Natural killer cell (primary cell): ENCODE results near the gene FANCF. TPM values are rescaled to one million over a fixed set of nuclear protein-coding genes. Genes with fewer than 3 reads are reported as not detected.
"Not testable (repeated sequence)": the region's sequence is repeated elsewhere in the genome, so short reads cannot be mapped to it uniquely, and the experiment has no call there.

Experiments used
- ATAC-seq, 3 donors: fragments of 150-1000 bp in 2 of 3; fragments of 200-7000 bp in 1 of 3; cut with Tn5 transposase; 1 replicate in 1 of 3; 2 replicates in 2 of 3; pipeline ENCODE4 v1.10.0; 2021; ENCODE audit warnings: mild to moderate bottlenecking in 2 of 3, moderate library complexity in 2 of 3
- DNase-seq, 2 donors: peaks; one replicate each; pipeline versions ENCODE4 v3.0.0 to v3.0.0-alpha.2; 2013 to 2021; ENCODE audit warnings: mixed read lengths in 1 of 2
- H3K27ac ChIP-seq: one replicate; pipeline ENCODE4 v1.5.1; 2013; ENCODE audit warnings: mild to moderate bottlenecking, low read length
- H3K27me3 ChIP-seq: one replicate; pipeline ENCODE4 v1.6.1; 2013; ENCODE audit warnings: low read length; ENCODE audit not compliant: control insufficient read depth, insufficient read depth
- H3K36me3 ChIP-seq: one replicate; pipeline ENCODE4 v1.6.1; 2013; ENCODE audit warnings: low read length; ENCODE audit not compliant: control insufficient read depth, insufficient read depth
- H3K4me1 ChIP-seq: one replicate; pipeline ENCODE4 v1.6.1; 2013; ENCODE audit warnings: low read length; ENCODE audit not compliant: control insufficient read depth, insufficient read depth
- H3K4me3 ChIP-seq: one replicate; pipeline ENCODE4 v1.5.1; 2013; ENCODE audit warnings: low read length
- H3K9me3 ChIP-seq: one replicate; pipeline ENCODE4 v1.6.1; 2013; ENCODE audit warnings: low read length; ENCODE audit not compliant: control insufficient read depth, insufficient read depth
- H3K27ac Mint-ChIP-seq, 2 donors: one replicate each; pipeline ENCODE4 v1.8.0; 2022; ENCODE audit warnings: mild to moderate bottlenecking in 2 of 2, mixed read lengths in 2 of 2, moderate library complexity in 1 of 2
- H3K27me3 Mint-ChIP-seq, 2 donors: one replicate each; pipeline ENCODE4 v1.8.0; 2022; ENCODE audit warnings: low read depth in 2 of 2, mixed read lengths in 2 of 2
- H3K36me3 Mint-ChIP-seq: one replicate; pipeline ENCODE4 v1.8.0; 2022; ENCODE audit warnings: mixed read lengths
- H3K4me1 Mint-ChIP-seq, 2 donors: one replicate each; pipeline ENCODE4 v1.8.0; 2022; ENCODE audit warnings: mixed read lengths in 2 of 2
- H3K4me3 Mint-ChIP-seq: one replicate; pipeline ENCODE4 v1.8.0; 2022; ENCODE audit warnings: mild to moderate bottlenecking, moderate library complexity, mixed read lengths
- H3K9me3 Mint-ChIP-seq, 2 donors: one replicate each; pipeline ENCODE4 v1.8.0; 2022; ENCODE audit warnings: mixed read lengths in 2 of 2
- WGBS: methylation state at CpG from one replicate; pipeline ENCODE4 v1.1.7; 2013; ENCODE audit warnings: missing lambda C conversion rate; ENCODE audit not compliant: insufficient coverage; 5-methylcytosine and 5-hydroxymethylcytosine counted together
- intact Hi-C: fragments of 100-400 bp; cut with micrococcal nuclease; formaldehyde crosslinking; loops from one replicate; pipeline ENCODE4 v1.14.2; 2022
- total RNA-seq, 4 donors: library from RNA; stranded (reverse); fragments of 120-200 nt in 1 of 4; gene quantifications; one replicate each; pipeline versions ENCODE4 v1.2.3 to v1.2.4, GENCODE V29; 2013 to 2022
- TF ChIP-seq, protein P1 (sequence below): fragments of 200-600 bp; IDR thresholded peaks from one replicate; pipeline ENCODE4 v1.8.0; 2022; ENCODE audit warnings: antibody characterized with exemption

FANCF gene
- total RNA-seq, 3 donors from 2014 or later (not counting 1 experiment from before 2014, with no cell fraction given), result 7.2 to 10.3 (median 9.7) TPM

- peak; percentile 79 to 97 (median 93) for ATAC-seq
- Histone ChIP-seq H3K27me3 (no peaks in the 10 kb centered on the region), H3K9me3 (no peaks in the 10 kb centered on the region), H3K27ac (peak overlapping the region; percentile 65), H3K4me1 (peaks cover 10% of the 10 kb centered on the region), H3K36me3 (no peaks in the 10 kb centered on the region), H3K4me3 (no peak overlapping the region)
- H3K4me3 Mint-ChIP-seq, result peak overlapping the region; percentile 52
- H3K9me3 Mint-ChIP-seq, result no peaks in the 10 kb centered on the region
- H3K27ac Mint-ChIP-seq, result peak overlapping the region; percentile 50 to 75
- intact Hi-C loops, result no loop called here
- no CpG with 5 or more reads among the region's 1 CpG for WGBS
- peaks cover 25 to 28% of the 10 kb centered on the region in 2 donors for H3K4me1 Mint-ChIP-seq
- H3K27me3 Mint-ChIP-seq, result no peaks in the 10 kb centered on the region
- peak in 1 of 2 donors; percentile 47 for DNase-seq
- TF ChIP-seq, protein P1, sequence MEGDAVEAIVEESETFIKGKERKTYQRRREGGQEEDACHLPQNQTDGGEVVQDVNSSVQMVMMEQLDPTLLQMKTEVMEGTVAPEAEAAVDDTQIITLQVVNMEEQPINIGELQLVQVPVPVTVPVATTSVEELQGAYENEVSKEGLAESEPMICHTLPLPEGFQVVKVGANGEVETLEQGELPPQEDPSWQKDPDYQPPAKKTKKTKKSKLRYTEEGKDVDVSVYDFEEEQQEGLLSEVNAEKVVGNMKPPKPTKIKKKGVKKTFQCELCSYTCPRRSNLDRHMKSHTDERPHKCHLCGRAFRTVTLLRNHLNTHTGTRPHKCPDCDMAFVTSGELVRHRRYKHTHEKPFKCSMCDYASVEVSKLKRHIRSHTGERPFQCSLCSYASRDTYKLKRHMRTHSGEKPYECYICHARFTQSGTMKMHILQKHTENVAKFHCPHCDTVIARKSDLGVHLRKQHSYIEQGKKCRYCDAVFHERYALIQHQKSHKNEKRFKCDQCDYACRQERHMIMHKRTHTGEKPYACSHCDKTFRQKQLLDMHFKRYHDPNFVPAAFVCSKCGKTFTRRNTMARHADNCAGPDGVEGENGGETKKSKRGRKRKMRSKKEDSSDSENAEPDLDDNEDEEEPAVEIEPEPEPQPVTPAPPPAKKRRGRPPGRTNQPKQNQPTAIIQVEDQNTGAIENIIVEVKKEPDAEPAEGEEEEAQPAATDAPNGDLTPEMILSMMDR, result no peak
- no peaks in the 10 kb centered on the region for H3K36me3 Mint-ChIP-seq
Measured at GRCh38 chr11:22657101-22657694, 31.6 kb upstream of the FANCF start.

DNA sequence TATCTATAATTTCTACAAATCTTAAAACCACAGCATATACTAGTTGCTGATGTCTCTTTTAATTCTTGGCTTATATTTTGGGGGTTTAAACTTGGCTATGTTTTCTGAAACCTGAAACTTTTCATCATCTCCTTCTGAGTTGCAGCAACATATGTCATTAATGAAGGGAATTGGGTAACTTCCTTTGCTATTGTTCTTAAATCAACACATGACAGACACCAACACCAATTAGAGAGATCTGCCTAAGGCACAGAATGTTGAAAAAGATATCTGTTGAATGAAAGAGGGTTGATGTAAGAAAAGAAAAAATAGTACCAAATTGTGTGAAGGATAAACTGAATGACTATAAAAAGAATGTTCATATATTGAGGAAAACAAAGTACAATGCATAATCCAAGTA, 30.5 kb upstream of the FANCF start:
- Mint-ChIP-seq H3K27me3 (no peaks in the 10 kb centered on the region), H3K9me3 (no peaks in the 10 kb centered on the region), H3K27ac (peak overlapping the region; percentile 50 to 75), H3K4me1 (peaks cover 25 to 28% of the 10 kb centered on the region in 2 donors), H3K4me3 (no peak overlapping the region), H3K36me3 (no peaks in the 10 kb centered on the region)
- intact Hi-C loops, result no loop called here
- peaks cover 10% of the 10 kb centered on the region for H3K4me1 ChIP-seq
- H3K9me3 ChIP-seq, result no peaks in the 10 kb centered on the region
- no peak for ATAC-seq
- TF ChIP-seq, protein P1, result no peak
- no peak overlapping the region for H3K4me3 ChIP-seq
- no peaks in the 10 kb centered on the region for H3K36me3 ChIP-seq
- no peak for DNase-seq
- H3K27me3 ChIP-seq, result no peaks in the 10 kb centered on the region
- H3K27ac ChIP-seq, result no peak overlapping the region

- H3K4me1 ChIP-seq, H3K27ac Mint-ChIP-seq, DNase-seq, H3K36me3 ChIP-seq, H3K4me3 Mint-ChIP-seq, H3K9me3 Mint-ChIP-seq, H3K9me3 ChIP-seq, intact Hi-C loops, H3K4me3 ChIP-seq, H3K27ac ChIP-seq, H3K27me3 Mint-ChIP-seq, H3K36me3 Mint-ChIP-seq, ATAC-seq, H3K27me3 ChIP-seq: not testable (repeated sequence)
- 94% methylated on average over 15 of the region's 15 CpGs for WGBS
- peaks cover 19 to 20% of the 10 kb centered on the region in 2 donors for H3K4me1 Mint-ChIP-seq
Measured at GRCh38 chr11:22652346-22652745, 26.7 kb upstream of the FANCF start.

DNA sequence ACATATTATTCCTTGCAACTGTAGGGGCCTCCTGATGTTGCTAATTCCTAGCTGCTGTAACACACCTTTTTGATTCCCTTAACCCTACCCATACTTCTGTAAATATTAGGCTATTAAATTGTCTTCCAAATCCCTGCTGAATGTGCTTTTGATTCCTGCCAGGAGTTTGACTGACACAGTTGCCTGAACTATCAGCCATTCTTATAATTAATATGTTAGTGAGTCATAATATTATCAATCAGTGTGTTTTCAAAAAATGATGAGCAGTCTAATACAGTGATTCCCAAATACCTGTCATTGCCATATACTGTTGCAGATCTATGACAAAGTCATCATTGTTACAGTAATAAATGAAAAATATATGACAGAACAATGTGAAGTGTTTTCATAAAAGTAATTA, 15.9 kb upstream of the FANCF start:
- Mint-ChIP-seq H3K27me3 (no peaks in the 10 kb centered on the region), H3K36me3 (no peaks in the 10 kb centered on the region), H3K27ac (no peak overlapping the region), H3K9me3 (no peaks in the 10 kb centered on the region), H3K4me3 (no peak overlapping the region), H3K4me1 (no peaks in the 10 kb centered on the region)
- TF ChIP-seq, protein P1, result no peak
- intact Hi-C loops, result no loop called here
- H3K27ac ChIP-seq, result no peak overlapping the region
- DNase-seq, result no peak
- ATAC-seq, result no peak
- no peaks in the 10 kb centered on the region for H3K27me3 ChIP-seq
- no peaks in the 10 kb centered on the region for H3K9me3 ChIP-seq
- no peaks in the 10 kb centered on the region for H3K36me3 ChIP-seq
- H3K4me1 ChIP-seq, result no peaks in the 10 kb centered on the region
- no peak overlapping the region for H3K4me3 ChIP-seq
